HG03460 (cell line): ENCODE data around the gene SCML1.

ENCODE experiments used
- ATAC-seq: cut with Tn5 transposase; IDR thresholded peaks from one replicate; pipeline ENCODE4 v1.9.1; 2021; ENCODE audit not compliant: unreplicated experiment

Gene SCML1

DNA sequence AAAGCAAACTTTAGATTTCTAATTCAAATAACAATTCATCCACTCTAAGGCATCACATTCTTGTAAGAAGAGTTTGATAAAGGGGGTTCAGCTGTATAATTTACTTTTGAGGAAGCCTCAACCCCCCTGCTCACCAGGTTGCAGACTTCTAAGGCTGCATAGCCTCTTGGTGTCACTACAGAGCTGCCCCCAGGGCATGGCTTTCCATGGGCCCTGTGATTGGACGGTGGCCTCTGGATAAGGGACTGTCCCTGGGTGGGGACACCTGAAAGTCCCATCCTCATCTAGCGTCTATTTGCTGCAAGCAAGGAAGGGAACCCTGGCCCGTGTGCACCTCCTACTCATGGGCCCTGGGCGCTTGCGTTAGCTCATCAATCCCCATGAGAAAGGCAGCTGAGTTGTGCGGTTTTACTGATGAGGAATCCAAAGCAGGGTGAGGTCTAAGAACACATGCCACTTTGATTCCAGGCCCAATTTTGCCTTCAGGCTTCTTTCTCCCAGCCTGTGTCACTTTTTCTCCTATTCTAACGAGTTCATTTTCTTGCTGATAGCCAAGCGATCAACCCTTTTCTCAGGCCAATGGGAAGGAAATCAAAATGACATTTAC lies 51.8 kb downstream of the SCML1 start:
- ATAC-seq, result no peak

DNA sequence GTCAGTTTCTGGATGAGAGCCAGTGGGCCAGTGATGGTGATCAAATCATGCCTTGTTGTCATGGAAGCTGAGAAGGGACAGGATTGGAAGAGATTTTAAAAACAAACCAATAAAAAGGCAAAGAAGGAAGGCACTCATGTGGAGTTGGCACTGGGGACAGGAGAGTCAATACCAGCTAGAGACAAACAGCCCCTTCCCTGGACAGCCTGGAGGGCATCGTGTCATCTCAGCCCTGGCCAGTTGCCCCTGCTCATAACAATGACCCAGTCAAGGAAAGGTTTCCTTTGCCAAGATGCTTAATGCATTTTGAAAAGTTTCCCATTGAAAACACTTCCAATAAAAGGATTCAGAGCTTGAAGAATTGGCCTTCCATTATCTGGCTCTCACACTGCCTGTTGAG lies 55.5 kb downstream of the SCML1 start:
- no peak for ATAC-seq

DNA sequence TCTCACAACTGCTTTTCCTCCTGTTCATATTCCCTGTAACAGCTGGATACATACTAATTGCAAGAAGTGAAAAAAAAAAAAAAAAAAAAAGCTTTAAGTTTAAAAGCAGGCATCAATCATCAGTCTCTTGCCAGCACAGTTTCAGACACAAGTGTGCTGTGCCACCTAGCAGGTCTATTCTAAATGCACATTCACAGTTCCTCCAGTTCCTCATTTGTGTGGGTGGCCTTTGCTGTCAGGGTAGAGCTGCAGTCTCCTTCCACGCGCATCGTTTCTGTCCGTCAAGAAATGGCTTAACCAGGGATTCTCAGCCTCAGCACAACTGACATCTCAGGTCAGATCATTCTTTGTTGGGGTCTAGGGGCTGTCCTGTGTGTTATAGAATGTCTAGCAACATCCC lies 61.6 kb downstream of the SCML1 start:
- no peak for ATAC-seq

GRCh38 chrX:17801431-17801830 lies 64.1 kb downstream of the SCML1 start:
- ATAC-seq, result no peak

- ATAC-seq, result no peak
Measured at GRCh38 chrX:17802756-17803155, 65.5 kb downstream of the SCML1 start.

DNA sequence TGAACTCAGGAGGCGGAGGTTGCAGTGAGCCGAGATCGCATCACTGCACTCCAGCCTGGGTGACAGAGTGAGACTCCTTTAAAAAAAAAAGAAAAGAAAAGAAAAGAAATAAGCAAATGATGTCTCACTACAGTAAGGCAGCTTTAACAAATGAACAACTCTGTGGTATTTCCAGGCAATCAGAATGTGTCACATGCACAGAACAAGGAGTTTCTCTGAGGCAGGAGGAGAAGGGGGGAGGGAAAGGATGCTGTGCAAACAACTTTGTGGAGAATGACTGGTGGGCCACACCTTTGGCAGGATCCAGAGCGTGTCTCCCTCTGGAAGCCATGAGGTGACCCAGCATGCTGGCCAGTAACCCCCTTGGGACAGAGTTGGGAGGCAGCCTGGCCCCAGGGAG lies 66.2 kb downstream of the SCML1 start:
- no peak for ATAC-seq
